DND-41 (cell line): ENCODE data around the gene PPM1E.

ENCODE experiments used
- EZH2 ChIP-seq: IDR thresholded peaks from 3 replicates; pipeline ENCODE4 v1.6.1; 2012; ENCODE audit warnings: borderline replicate concordance, low read depth, mild to moderate bottlenecking, moderate library complexity, low read length, inconsistent platforms; ENCODE audit not compliant: severe bottlenecking
- TF ChIP-seq, protein P1 (sequence below): IDR thresholded peaks from 2 replicates; pipeline ENCODE4 v1.5.1; 2012; ENCODE audit warnings: borderline replicate concordance, low read length, moderate library complexity, mild to moderate bottlenecking; ENCODE audit not compliant: poor library complexity, severe bottlenecking; ENCODE audit errors: extremely low read depth

DNA sequence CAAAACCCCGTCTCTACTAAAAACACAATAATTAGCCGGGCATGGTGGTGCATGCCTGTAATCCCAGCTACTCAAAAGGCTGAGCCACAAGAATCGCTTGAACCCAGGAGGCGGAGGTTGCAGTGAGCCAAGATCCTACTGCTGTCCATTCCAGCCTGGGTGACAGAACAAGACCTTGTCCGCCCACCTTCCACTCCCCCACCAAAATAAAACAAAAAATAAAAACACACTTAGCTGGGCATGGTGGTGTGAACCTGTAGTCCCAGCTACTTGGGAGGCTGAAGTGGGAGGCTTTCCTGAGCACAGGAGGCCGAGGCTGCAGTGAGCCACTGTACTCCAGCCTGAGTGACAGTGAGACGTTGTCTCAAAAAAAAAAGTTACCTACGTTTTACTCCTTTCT, 3.2 kb downstream of the PPM1E start:
- TF ChIP-seq, protein P1, sequence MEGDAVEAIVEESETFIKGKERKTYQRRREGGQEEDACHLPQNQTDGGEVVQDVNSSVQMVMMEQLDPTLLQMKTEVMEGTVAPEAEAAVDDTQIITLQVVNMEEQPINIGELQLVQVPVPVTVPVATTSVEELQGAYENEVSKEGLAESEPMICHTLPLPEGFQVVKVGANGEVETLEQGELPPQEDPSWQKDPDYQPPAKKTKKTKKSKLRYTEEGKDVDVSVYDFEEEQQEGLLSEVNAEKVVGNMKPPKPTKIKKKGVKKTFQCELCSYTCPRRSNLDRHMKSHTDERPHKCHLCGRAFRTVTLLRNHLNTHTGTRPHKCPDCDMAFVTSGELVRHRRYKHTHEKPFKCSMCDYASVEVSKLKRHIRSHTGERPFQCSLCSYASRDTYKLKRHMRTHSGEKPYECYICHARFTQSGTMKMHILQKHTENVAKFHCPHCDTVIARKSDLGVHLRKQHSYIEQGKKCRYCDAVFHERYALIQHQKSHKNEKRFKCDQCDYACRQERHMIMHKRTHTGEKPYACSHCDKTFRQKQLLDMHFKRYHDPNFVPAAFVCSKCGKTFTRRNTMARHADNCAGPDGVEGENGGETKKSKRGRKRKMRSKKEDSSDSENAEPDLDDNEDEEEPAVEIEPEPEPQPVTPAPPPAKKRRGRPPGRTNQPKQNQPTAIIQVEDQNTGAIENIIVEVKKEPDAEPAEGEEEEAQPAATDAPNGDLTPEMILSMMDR: no peak
- TF ChIP-seq EZH2: no peak
